ENCODE measurements around the gene ABLIM2.
"Not testable (repeated sequence)": the region's sequence is repeated elsewhere in the genome, so short reads cannot be mapped to it uniquely, and the experiment has no call there.

The ABLIM2 gene

GRCh38 chr4:7945709-7946380 lies 212.8 kb downstream of the ABLIM2 start:
- no peak for DNase-seq

GRCh38 chr4:7944599-7945220 lies 213.9 kb downstream of the ABLIM2 start:
- no peak for DNase-seq

- DNase-seq = not testable (repeated sequence)
Measured at GRCh38 chr4:7943688-7944087, 214.9 kb downstream of the ABLIM2 start.

GRCh38 chr4:7943211-7943610 lies 215.4 kb downstream of the ABLIM2 start:
- DNase-seq = no peak

GRCh38 chr4:7941965-7942496 lies 216.6 kb downstream of the ABLIM2 start:
- DNase-seq = no peak

- no peak for DNase-seq
Measured at GRCh38 chr4:7941111-7941964, 217.3 kb downstream of the ABLIM2 start.

GRCh38 chr4:7939377-7940108 lies 219.1 kb downstream of the ABLIM2 start, which contains the start of gene AFAP1:
Gene AFAP1, minus strand, starts transcription at chr4:7939861. Its CDS starts 67,783 bp downstream, at chr4:7872078.
- peak; percentile 43 for DNase-seq

GRCh38 chr4:7938609-7939376 lies 219.8 kb downstream of the ABLIM2 start:
- no peak for DNase-seq

- DNase-seq = no peak
Measured at GRCh38 chr4:7938266-7938608, 220.4 kb downstream of the ABLIM2 start.

- no peak for DNase-seq
Measured at GRCh38 chr4:7937006-7937405, 221.6 kb downstream of the ABLIM2 start.

- DNase-seq = no peak
Measured at GRCh38 chr4:7933651-7934510, 224.7 kb downstream of the ABLIM2 start.

- no peak for DNase-seq
Measured at GRCh38 chr4:7932287-7932686, 226.3 kb downstream of the ABLIM2 start.

- DNase-seq = no peak
Measured at GRCh38 chr4:7929118-7929951, 229.3 kb downstream of the ABLIM2 start.

GRCh38 chr4:7928711-7929110 lies 229.9 kb downstream of the ABLIM2 start:
- DNase-seq = no peak

GRCh38 chr4:7926822-7927221 lies 231.8 kb downstream of the ABLIM2 start:
- no peak for DNase-seq

GRCh38 chr4:7924570-7924969 lies 234.0 kb downstream of the ABLIM2 start:
- no peak for DNase-seq

- DNase-seq = no peak
Measured at GRCh38 chr4:7924163-7924562, 234.4 kb downstream of the ABLIM2 start.

GRCh38 chr4:7922466-7922865 lies 236.1 kb downstream of the ABLIM2 start:
- no peak for DNase-seq

GRCh38 chr4:7918981-7919380 lies 239.6 kb downstream of the ABLIM2 start:
- no peak for DNase-seq

- not testable (repeated sequence) for DNase-seq
Measured at GRCh38 chr4:7918187-7918586, 240.4 kb downstream of the ABLIM2 start.

All from DMS 273 treated with DMSO at 0.1 percent for 48 hours (cell line).